Endodermal cell (in vitro differentiated cells): ENCODE measurements around the gene LDLRAD4. TPM values are rescaled to one million over a fixed set of nuclear protein-coding genes. Genes with fewer than 3 reads are reported as not detected.

Source experiments
- DNase-seq: peaks from one replicate; pipeline ENCODE4 v3.0.0-alpha.2; 2017
- H3K27ac ChIP-seq: 2 replicates; pipeline ENCODE4 v1.5.1; 2013; ENCODE audit warnings: mild to moderate bottlenecking, low read depth, low read length, moderate library complexity
- H3K27me3 ChIP-seq: 2 replicates; pipeline ENCODE4 v1.6.1; 2013; ENCODE audit warnings: mild to moderate bottlenecking, low read length, moderate library complexity; ENCODE audit not compliant: insufficient read depth, control insufficient read depth, poor library complexity, severe bottlenecking
- H3K36me3 ChIP-seq: 2 replicates; pipeline ENCODE4 v1.7.0; 2013; ENCODE audit warnings: mild to moderate bottlenecking, low read length, moderate library complexity; ENCODE audit not compliant: control insufficient read depth, insufficient read depth
- H3K4me1 ChIP-seq: one replicate; pipeline ENCODE4 v1.7.0; 2013; ENCODE audit warnings: low read length; ENCODE audit not compliant: control insufficient read depth, insufficient read depth
- H3K4me3 ChIP-seq: 2 replicates; pipeline ENCODE4 v1.5.1; 2013; ENCODE audit warnings: mild to moderate bottlenecking, low read length, moderate library complexity
- H3K9ac ChIP-seq: 2 replicates; pipeline ENCODE4 v1.6.1; 2013; ENCODE audit warnings: mild to moderate bottlenecking, low read length, moderate library complexity; ENCODE audit not compliant: poor library complexity, severe bottlenecking; ENCODE audit errors: extremely low read depth
- H3K9me3 ChIP-seq: 2 replicates; pipeline ENCODE4 v1.6.1; 2013; ENCODE audit warnings: mild to moderate bottlenecking, low read length, moderate library complexity; ENCODE audit not compliant: control insufficient read depth
- H3K27ac Mint-ChIP-seq: 2 replicates; pipeline ENCODE4 v1.8.0; 2020; ENCODE audit warnings: mixed read lengths
- H3K27me3 Mint-ChIP-seq: 2 replicates; pipeline ENCODE4 v1.8.0; 2021; ENCODE audit warnings: mild to moderate bottlenecking, mixed read lengths; ENCODE audit not compliant: insufficient read depth
- H3K36me3 Mint-ChIP-seq: 2 replicates; pipeline ENCODE4 v1.8.0; 2020; ENCODE audit warnings: low read depth, mixed read lengths
- H3K4me1 Mint-ChIP-seq: 2 replicates; pipeline ENCODE4 v1.8.0; 2020; ENCODE audit warnings: mixed read lengths
- H3K4me3 Mint-ChIP-seq: 2 replicates; pipeline ENCODE4 v1.8.0; 2020; ENCODE audit warnings: mild to moderate bottlenecking, moderate library complexity, mixed read lengths
- H3K9me3 Mint-ChIP-seq: 2 replicates; pipeline ENCODE4 v1.8.0; 2020; ENCODE audit warnings: mild to moderate bottlenecking, mixed read lengths
- WGBS, 2 experiments: methylation state at CpG; one replicate each; pipeline versions ENCODE4 v1.1.5 to v1.1.7; 2013; ENCODE audit warnings: missing lambda C conversion rate in 2 of 2, mixed read lengths in 1 of 2; ENCODE audit not compliant: insufficient coverage in 1 of 2, insufficient read length in 1 of 2; 5-methylcytosine and 5-hydroxymethylcytosine counted together
- total RNA-seq, 2 donors: library from RNA; stranded (reverse); fragmentation: NEBNext Ultra II Directional in 1 of 2; extraction: Animal tissue kit (Norgen Biotek cat#: 25700) in 1 of 2; gene quantifications; 2 replicates in 1 of 2; 3 replicates in 1 of 2; pipeline ENCODE4 v1.2.1, GENCODE V29; 2021
- TF ChIP-seq, protein P1 (sequence below): fragments of 200-600 bp; sonication (generic); conservative IDR thresholded peaks from 2 replicates; pipeline ENCODE4 v1.5.0; 2021; ENCODE audit warnings: antibody characterized with exemption, mild to moderate bottlenecking

Gene LDLRAD4
- total RNA-seq, 2 donors from 2014 or later = 14.9 to 15.1 TPM

DNA sequence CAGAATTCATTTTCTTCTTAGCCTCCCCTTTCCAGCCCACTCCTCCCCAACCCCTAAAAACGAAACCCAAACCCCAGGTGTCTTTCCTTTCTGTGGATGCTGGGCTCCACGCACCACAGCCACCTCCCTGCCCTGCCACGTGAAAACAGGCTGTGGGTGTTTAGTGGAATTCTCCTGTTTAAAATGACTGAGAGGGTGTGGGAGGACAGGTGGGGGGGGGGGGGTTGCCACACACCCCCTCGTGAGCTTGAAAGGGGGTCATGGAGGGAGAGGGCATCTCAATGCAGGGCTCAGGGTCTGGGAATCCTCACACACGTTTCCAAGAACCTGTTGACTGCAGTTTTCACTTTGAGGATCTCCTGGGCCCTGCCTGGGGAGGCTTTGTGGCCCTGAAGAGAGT is 397.5 kb downstream of the LDLRAD4 start:
- WGBS, 2 experiments = 75 to 87% methylated on average over 2 to 5 of the region's 5 CpGs
- no peaks in the 10 kb centered on the region for H3K9me3 Mint-ChIP-seq
- H3K4me1 Mint-ChIP-seq = peaks cover 22% of the 10 kb centered on the region
- Histone ChIP-seq H3K27me3 (peaks cover 6% of the 10 kb centered on the region), H3K4me1 (peaks cover 10% of the 10 kb centered on the region), H3K9me3 (no peaks in the 10 kb centered on the region), H3K9ac (no peak overlapping the region), H3K4me3 (no peak overlapping the region), H3K36me3 (no peaks in the 10 kb centered on the region), H3K27ac (no peak overlapping the region)
- no peaks in the 10 kb centered on the region for H3K36me3 Mint-ChIP-seq
- no peak overlapping the region for H3K27ac Mint-ChIP-seq
- TF ChIP-seq, protein P1, sequence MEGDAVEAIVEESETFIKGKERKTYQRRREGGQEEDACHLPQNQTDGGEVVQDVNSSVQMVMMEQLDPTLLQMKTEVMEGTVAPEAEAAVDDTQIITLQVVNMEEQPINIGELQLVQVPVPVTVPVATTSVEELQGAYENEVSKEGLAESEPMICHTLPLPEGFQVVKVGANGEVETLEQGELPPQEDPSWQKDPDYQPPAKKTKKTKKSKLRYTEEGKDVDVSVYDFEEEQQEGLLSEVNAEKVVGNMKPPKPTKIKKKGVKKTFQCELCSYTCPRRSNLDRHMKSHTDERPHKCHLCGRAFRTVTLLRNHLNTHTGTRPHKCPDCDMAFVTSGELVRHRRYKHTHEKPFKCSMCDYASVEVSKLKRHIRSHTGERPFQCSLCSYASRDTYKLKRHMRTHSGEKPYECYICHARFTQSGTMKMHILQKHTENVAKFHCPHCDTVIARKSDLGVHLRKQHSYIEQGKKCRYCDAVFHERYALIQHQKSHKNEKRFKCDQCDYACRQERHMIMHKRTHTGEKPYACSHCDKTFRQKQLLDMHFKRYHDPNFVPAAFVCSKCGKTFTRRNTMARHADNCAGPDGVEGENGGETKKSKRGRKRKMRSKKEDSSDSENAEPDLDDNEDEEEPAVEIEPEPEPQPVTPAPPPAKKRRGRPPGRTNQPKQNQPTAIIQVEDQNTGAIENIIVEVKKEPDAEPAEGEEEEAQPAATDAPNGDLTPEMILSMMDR = no peak
- H3K4me3 Mint-ChIP-seq = no peak overlapping the region
- H3K27me3 Mint-ChIP-seq = no peaks in the 10 kb centered on the region
- no peak for DNase-seq

DNA sequence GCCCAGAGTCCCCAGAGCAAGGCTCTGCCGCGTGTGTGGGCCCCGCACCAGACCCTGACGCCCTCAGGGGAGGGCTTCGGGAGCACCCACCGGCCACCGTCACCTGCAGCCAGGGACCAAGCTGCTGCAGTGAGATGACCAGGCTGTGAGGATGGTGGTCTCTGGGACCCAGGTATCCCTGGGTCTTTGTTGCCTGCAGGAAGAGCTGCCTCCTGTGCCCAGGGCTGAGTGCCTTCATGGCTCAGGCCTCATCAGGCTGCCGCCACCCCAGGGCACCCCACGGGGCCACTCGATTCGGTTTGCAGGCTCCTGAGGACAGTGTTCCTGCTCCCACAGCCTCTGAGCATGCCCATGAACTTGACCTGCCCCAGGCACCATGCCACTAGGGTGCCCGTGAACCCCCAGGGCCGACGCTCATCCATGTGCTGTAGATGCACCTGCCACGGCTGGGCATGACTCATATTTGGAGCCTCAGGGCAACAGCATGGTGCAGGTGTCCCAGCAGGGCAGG is 398.0 kb downstream of the LDLRAD4 start:
- no peaks in the 10 kb centered on the region for H3K9me3 Mint-ChIP-seq
- no peaks in the 10 kb centered on the region for H3K27me3 Mint-ChIP-seq

DNA sequence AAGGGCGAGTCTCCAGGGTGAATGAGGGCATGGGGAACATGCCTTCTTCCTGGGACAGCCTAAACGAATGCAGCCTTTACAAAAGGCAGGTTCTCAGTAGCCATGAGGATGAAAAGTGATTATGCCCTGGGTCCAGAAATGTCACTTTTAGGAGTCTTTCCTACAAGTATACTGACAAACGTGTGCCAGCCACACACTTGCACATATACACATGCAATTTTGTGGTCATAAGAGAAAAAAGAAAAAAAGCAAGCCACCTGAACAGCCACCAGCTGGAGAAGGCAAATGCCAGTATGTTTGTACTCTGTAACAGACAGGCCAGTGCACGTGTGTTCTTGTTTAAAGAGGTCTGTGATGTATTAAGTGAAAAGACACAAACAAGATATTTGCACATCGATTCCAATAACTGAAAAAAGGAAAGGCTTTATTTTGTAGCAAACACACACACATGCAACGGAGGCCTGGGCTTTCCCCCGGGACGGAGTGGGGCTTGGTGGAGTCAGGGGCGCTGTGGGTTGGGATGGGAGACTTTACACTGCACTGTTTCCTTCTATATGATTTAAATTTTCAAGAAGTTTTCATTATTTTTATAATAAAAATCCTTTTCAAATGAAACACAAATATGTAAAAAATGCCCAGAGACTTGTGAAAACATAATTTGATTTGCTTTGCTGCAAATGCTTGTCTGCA is 399.4 kb downstream of the LDLRAD4 start:
- no peak overlapping the region for H3K9ac ChIP-seq
- Mint-ChIP-seq H3K27ac (no peak overlapping the region), H3K27me3 (no peaks in the 10 kb centered on the region), H3K9me3 (no peaks in the 10 kb centered on the region), H3K36me3 (no peaks in the 10 kb centered on the region), H3K4me3 (no peak overlapping the region), H3K4me1 (peaks cover 3% of the 10 kb centered on the region)
- no peaks in the 10 kb centered on the region for H3K4me1 ChIP-seq
- DNase-seq = no peak
- H3K36me3 ChIP-seq = no peaks in the 10 kb centered on the region
- H3K9me3 ChIP-seq = no peaks in the 10 kb centered on the region
- H3K27ac ChIP-seq = no peak overlapping the region
- no peaks in the 10 kb centered on the region for H3K27me3 ChIP-seq
- 90 to 91% methylated on average over 5 to 9 of the region's 9 CpGs for WGBS, 2 experiments
- TF ChIP-seq, protein P1 = no peak
- H3K4me3 ChIP-seq = no peak overlapping the region

More for the DNA sequence above, 398.0 kb downstream of the LDLRAD4 start:
- WGBS, 2 experiments = 92 to 94% methylated on average over 9 to 15 of the region's 15 CpGs
- Histone ChIP-seq H3K9ac (no peak overlapping the region), H3K27me3 (peaks cover 6% of the 10 kb centered on the region), H3K9me3 (no peaks in the 10 kb centered on the region), H3K27ac (no peak overlapping the region), H3K36me3 (no peaks in the 10 kb centered on the region), H3K4me1 (peaks cover 5% of the 10 kb centered on the region), H3K4me3 (no peak overlapping the region)
- Mint-ChIP-seq H3K36me3 (no peaks in the 10 kb centered on the region), H3K4me3 (no peak overlapping the region), H3K4me1 (peaks cover 17% of the 10 kb centered on the region), H3K27ac (no peak overlapping the region)
- no peak for DNase-seq
- TF ChIP-seq, protein P1 = no peak
